K562 (cell line): ENCODE results near the gene SENP7. TPM values are rescaled to one million over a fixed set of nuclear protein-coding genes. Genes with fewer than 3 reads are reported as not detected.

ENCODE experiments used
- BCLAF1 ChIP-seq, 2 experiments: fragments of 450-650 bp in 1 of 2; IDR thresholded peaks; 2 replicates each; pipeline ENCODE4 v1.6.1; 2011 to 2017; ENCODE audit warnings: low read depth in 2 of 2, antibody characterized with exemption in 1 of 2, borderline replicate concordance in 1 of 2, low read length in 1 of 2, mild to moderate bottlenecking in 1 of 2, mixed read lengths in 1 of 2; ENCODE audit not compliant: control insufficient read depth in 1 of 2
- CUX1 ChIP-seq: fragments of 200-800 bp; sonication (Bioruptor generic); IDR thresholded peaks from 2 replicates; pipeline ENCODE4 v1.6.1; 2016; ENCODE audit warnings: missing genetic modification characterization, missing compliant biosample characterization
- FOXO4 ChIP-seq: fragments of 450-650 bp; formaldehyde crosslinking; IDR thresholded peaks from 2 replicates; pipeline ENCODE4 v1.4.0; 2020; ENCODE audit warnings: mild to moderate bottlenecking, moderate library complexity
- GMEB1 ChIP-seq: fragments of 250-450 bp; sonication (Bioruptor Pico); IDR thresholded peaks from 2 replicates; pipeline ENCODE4 v1.4.0; 2020; ENCODE audit warnings: mild to moderate bottlenecking
- KDM1A ChIP-seq, 2 experiments: fragments of 450-650 bp; IDR thresholded peaks; 2 replicates each; pipeline ENCODE4 v1.6.1; 2016; ENCODE audit warnings: mild to moderate bottlenecking in 2 of 2
- MEF2A ChIP-seq: IDR thresholded peaks from 2 replicates; pipeline ENCODE4 v1.6.1; 2011; ENCODE audit warnings: low read depth, mild to moderate bottlenecking, low read length, moderate library complexity; ENCODE audit not compliant: control insufficient read depth
- polyA plus RNA-seq, 8 experiments: library from polyadenylated mRNA; depleted of rRNA in 4 of 8; stranded (reverse) in 5 of 8; unstranded in 3 of 8; fragments of >200 nt; fragmentation: Nextera tagmentation in 2 of 8; fragmentation: Illumina TruSeq in 1 of 8; extraction: Ambion mirVana in 2 of 8; extraction: Trizol in 1 of 8; gene quantifications; 2 replicates each; pipeline versions ENCODE4 v1.2.1 to v1.2.3, GENCODE V29; 2011 to 2014; ENCODE audit warnings: inconsistent platforms in 1 of 8, missing spikeins in 1 of 8
- total RNA-seq, 7 experiments: library from RNA; depleted of rRNA in 6 of 7; stranded (reverse); fragments of >200 nt in 6 of 7; fragmentation: Illumina TruSeq in 2 of 7; extraction: Trizol in 2 of 7; gene quantifications; 2 replicates each; pipeline versions ENCODE4 v1.2.1 to v1.2.3, GENCODE V29; 2011 to 2021; ENCODE audit warnings: low replicate concordance in 1 of 7

Gene SENP7
- total and polyA plus RNA-seq, 9 of the 15 experiments (the other 6 are each of a cell fraction or from before 2014, with no cell fraction given), result 4.1 to 21.9 (median 10.7) TPM

- no peak for TF ChIP-seq KDM1A (IDR thresholded peaks at IDR 0.05)
- TF ChIP-seq BCLAF1 (IDR thresholded peaks at IDR 0.05; ENCODE audit: borderline replicate concordance in 1 of 2, control insufficient read depth in 1 of 2, low read depth in 2 of 2, low read length in 1 of 2), result no peak
- TF ChIP-seq FOXO4 (CRISPR knock-in tag), result peak; percentile 52; the same call in 1 of the 2 replicates
- TF ChIP-seq GMEB1 (CRISPR knock-in tag), result no peak
- TF ChIP-seq CUX1 (CRISPR knock-in tag), result no peak
- peak; percentile 67 for TF ChIP-seq MEF2A
These were observed 20.0 kb upstream of the SENP7 start (continued) for GRCh38 chr3:101532783-101533602.
